CD4-positive, alpha-beta T cell (primary cell): ENCODE results near the gene CADM1. TPM values are rescaled to one million over a fixed set of nuclear protein-coding genes. Genes with fewer than 3 reads are reported as not detected.

Experiments used
- ATAC-seq: fragments of 200-7000 bp; cut with Tn5 transposase; one replicate; pipeline ENCODE4 v1.10.0; 2022; ENCODE audit warnings: mild to moderate bottlenecking; ENCODE audit not compliant: poor library complexity
- CTCF ChIA-PET: fragments of 350-600 bp; sonication (Branson Sonifier 250); formaldehyde crosslinking; loops from one replicate; lab custom pipeline; 2021; ENCODE audit warnings: antibody characterized with exemption, inconsistent platforms; lab: Charles Lee
- POLR2A ChIA-PET: fragments of 350-600 bp; sonication (Branson Sonifier 250); formaldehyde crosslinking; loops from one replicate; lab custom pipeline; 2021; ENCODE audit warnings: antibody characterized with exemption, inconsistent platforms; lab: Charles Lee
- DNase-seq, 14 experiments: peaks; one replicate each; pipeline ENCODE4 v3.0.0-alpha.2; 2013 to 2020; ENCODE audit warnings: mixed read lengths in 2 of 14
- H3K27ac ChIP-seq, 2 donors: one replicate each; pipeline versions ENCODE4 v1.5.1 to v1.7.0; 2013; ENCODE audit warnings: low read length in 2 of 2, low read depth in 1 of 2, mild to moderate bottlenecking in 1 of 2
- H3K27me3 ChIP-seq, 2 experiments: 1 replicate in 1 of 2; 2 replicates in 1 of 2; pipeline versions ENCODE4 v1.6.1 to v1.7.0; 2013; ENCODE audit warnings: low read length in 2 of 2, control low read depth in 1 of 2, mild to moderate bottlenecking in 1 of 2, moderate library complexity in 1 of 2; ENCODE audit not compliant: insufficient read depth in 2 of 2, control insufficient read depth in 1 of 2
- H3K36me3 ChIP-seq: one replicate; pipeline ENCODE4 v1.6.1; 2013; ENCODE audit warnings: low read length, control low read depth; ENCODE audit not compliant: insufficient read depth
- H3K4me1 ChIP-seq: one replicate; pipeline ENCODE4 v1.6.1; 2013; ENCODE audit warnings: low read length, control low read depth; ENCODE audit not compliant: insufficient read depth
- H3K4me3 ChIP-seq: one replicate; pipeline ENCODE4 v1.5.1; 2013; ENCODE audit warnings: mild to moderate bottlenecking, low read length, moderate library complexity
- H3K9me3 ChIP-seq, 2 experiments: 1 replicate in 1 of 2; 2 replicates in 1 of 2; pipeline versions ENCODE4 v1.6.1 to v1.7.0; 2013; ENCODE audit warnings: low read length in 2 of 2, mild to moderate bottlenecking in 2 of 2, control low read depth in 1 of 2, moderate library complexity in 1 of 2; ENCODE audit not compliant: control insufficient read depth in 1 of 2, insufficient read depth in 1 of 2
- H3K27ac Mint-ChIP-seq: one replicate; pipeline ENCODE4 v1.8.0; 2020; ENCODE audit warnings: mixed read lengths
- H3K27me3 Mint-ChIP-seq: one replicate; pipeline ENCODE4 v1.8.0; 2021; ENCODE audit warnings: mixed read lengths
- H3K36me3 Mint-ChIP-seq: one replicate; pipeline ENCODE4 v1.8.0; 2021; ENCODE audit warnings: low read depth, mixed read lengths
- H3K4me1 Mint-ChIP-seq: one replicate; pipeline ENCODE4 v1.8.0; 2021; ENCODE audit warnings: low read depth, mixed read lengths
- H3K4me3 Mint-ChIP-seq: one replicate; pipeline ENCODE4 v1.8.0; 2020; ENCODE audit warnings: mild to moderate bottlenecking, mixed read lengths
- H3K9me3 Mint-ChIP-seq: one replicate; pipeline ENCODE4 v1.8.0; 2020; ENCODE audit warnings: mixed read lengths
- CTCF ChIP-seq: fragments of 200-600 bp; IDR thresholded peaks from one replicate; pipeline ENCODE4 v1.8.0; 2022; ENCODE audit warnings: antibody characterized with exemption, mild to moderate bottlenecking
- intact Hi-C, 2 experiments: fragments of 100-400 bp; cut with DNase I in 1 of 2; cut with micrococcal nuclease in 1 of 2; formaldehyde crosslinking; loops; one replicate each; pipeline versions ENCODE4 v1.15.1 to v1.9.0; 2023 to 2025; cut with DNase I, micrococcal nuclease
- total RNA-seq, 174 experiments: library from RNA in 2 of 174; stranded (reverse) in 2 of 174; gene quantifications; one replicate each; pipeline ENCODE4 v1.2.3 and lab custom pipeline; 2021 to 2026

Gene CADM1
- total RNA-seq, 2 experiments from 2014 or later, result 1.1 to 1.4 TPM

GRCh38 chr11:115544422-115544948 is 40.3 kb upstream of the CADM1 start:
- Histone ChIP-seq H3K9me3 (no peaks in the 10 kb centered on the region), H3K36me3 (no peaks in the 10 kb centered on the region), H3K4me1 (no peaks in the 10 kb centered on the region), H3K27me3 (no peaks in the 10 kb centered on the region), H3K4me3 (no peak overlapping the region), H3K27ac (no peak overlapping the region)
- TF ChIP-seq CTCF, result no peak
- ATAC-seq (no peak), DNase-seq (no peak)
- no peak overlapping the region for H3K4me3 Mint-ChIP-seq
- H3K4me1 Mint-ChIP-seq, result no peaks in the 10 kb centered on the region
- ChIA-PET POLR2A (no interaction called here), CTCF (no interaction called here)
- no peaks in the 10 kb centered on the region for H3K27me3 Mint-ChIP-seq
- no peaks in the 10 kb centered on the region for H3K36me3 Mint-ChIP-seq
- no peaks in the 10 kb centered on the region for H3K9me3 Mint-ChIP-seq
- no peak overlapping the region for H3K27ac Mint-ChIP-seq
- intact Hi-C loops, result no loop called here

- Mint-ChIP-seq H3K9me3 (no peaks in the 10 kb centered on the region), H3K4me1 (no peaks in the 10 kb centered on the region), H3K36me3 (no peaks in the 10 kb centered on the region), H3K4me3 (no peak overlapping the region), H3K27me3 (peaks cover 3% of the 10 kb centered on the region), H3K27ac (no peak overlapping the region)
- Histone ChIP-seq H3K27me3 (peaks cover 0 to 4% of the 10 kb centered on the region in 2 experiments), H3K27ac (no peak overlapping the region), H3K36me3 (no peaks in the 10 kb centered on the region), H3K4me1 (no peaks in the 10 kb centered on the region), H3K9me3 (no peaks in the 10 kb centered on the region), H3K4me3 (no peak overlapping the region)
- TF ChIP-seq CTCF, result no peak
- ChIA-PET CTCF (interaction anchor here (1.2 kb wide), 1 partner anchor 9 kb away, joined by 4 read pairs; no protein-coding TSS in a partner anchor), POLR2A (no interaction called here)
- ATAC-seq, result no peak
- DNase-seq, result no peak
- intact Hi-C loops, result no loop called here
Observed at GRCh38 chr11:115541518-115541917, 37.3 kb upstream of the CADM1 start.

- Histone ChIP-seq H3K27me3 (peaks cover 0 to 4% of the 10 kb centered on the region in 2 experiments), H3K4me3 (no peak overlapping the region), H3K27ac (no peak overlapping the region), H3K4me1 (no peaks in the 10 kb centered on the region), H3K9me3 (no peaks in the 10 kb centered on the region), H3K36me3 (no peaks in the 10 kb centered on the region)
- Mint-ChIP-seq H3K4me3 (no peak overlapping the region), H3K27me3 (peaks cover 16% of the 10 kb centered on the region), H3K9me3 (no peaks in the 10 kb centered on the region), H3K4me1 (no peaks in the 10 kb centered on the region), H3K27ac (no peak overlapping the region), H3K36me3 (no peaks in the 10 kb centered on the region)
- ChIA-PET POLR2A (no interaction called here), CTCF (no interaction called here)
- ATAC-seq (no peak), DNase-seq (no peak)
- TF ChIP-seq CTCF, result no peak
- intact Hi-C loops, result no loop called here
Observed at GRCh38 chr11:115539844-115540243, 35.6 kb upstream of the CADM1 start.
